ENCODE data around the gene GABBR2. TPM values are rescaled to one million over a fixed set of nuclear protein-coding genes. Genes with fewer than 3 reads are reported as not detected.
"Not testable (repeated sequence)": the region's sequence is repeated elsewhere in the genome, so short reads cannot be mapped to it uniquely, and the experiment has no call there.

GABBR2 gene
- total and polyA plus RNA-seq, 2 of the 8 experiments (the other 6 are each of a cell fraction or from before 2014, with no cell fraction given) = 0.50 to 1.2 TPM

DNA sequence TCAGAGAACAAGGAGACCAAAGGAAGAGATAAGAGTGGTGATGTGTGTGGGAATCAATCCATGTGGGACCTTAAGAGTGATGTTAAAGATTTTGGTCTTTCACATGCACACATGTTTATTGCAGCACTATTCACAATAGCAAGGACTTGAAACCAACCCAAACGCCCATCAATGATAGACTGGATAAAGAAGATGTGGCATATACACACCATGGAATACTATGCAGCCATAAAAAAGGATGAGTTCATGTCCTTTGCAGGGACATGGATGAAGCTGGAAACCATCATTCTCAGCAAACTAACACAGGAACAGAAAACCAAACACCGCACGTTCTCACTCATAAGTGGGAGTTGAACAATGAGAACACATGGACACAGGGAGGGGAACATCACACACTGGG lies 53.3 kb downstream of the GABBR2 start:
- H2BK20ac ChIP-seq (ENCODE audit: low read length); H2BK15ac ChIP-seq (ENCODE audit: low read length); H2AFZ ChIP-seq (ENCODE audit: low read length); H3K36me3 ChIP-seq (ENCODE audit: control insufficient read depth in 2 of 4, insufficient read depth in 4 of 4, low read length in 3 of 4); H4K8ac ChIP-seq (ENCODE audit: extremely low read depth, insufficient read depth, low read length); H3K56ac ChIP-seq (replicated peaks; ENCODE audit: insufficient read length, low read depth, low read length); H3K9ac ChIP-seq (replicated peaks in 1 of 4; ENCODE audit: extremely low read depth in 1 of 4, low read depth in 3 of 4, low read length in 3 of 4); H3K9me3 ChIP-seq (ENCODE audit: insufficient read depth in 2 of 2, low read depth in 1 of 2, low read length in 1 of 2); H3K27ac ChIP-seq (ENCODE audit: low read depth, low read length); H2AK5ac ChIP-seq (ENCODE audit: low read depth, low read length); H4K5ac ChIP-seq (ENCODE audit: insufficient read length, low read depth, low read length); H2BK5ac ChIP-seq (ENCODE audit: low read depth, low read length); H3K4me3 ChIP-seq (ENCODE audit: extremely low read depth in 1 of 4, insufficient read depth in 2 of 4, low read depth in 3 of 4, low read length in 4 of 4); H2BK12ac ChIP-seq (ENCODE audit: low read depth, low read length); FAIRE-seq; H3K18ac ChIP-seq (ENCODE audit: extremely low read depth, low read length); H3K4ac ChIP-seq (replicated peaks; ENCODE audit: insufficient read length, low read depth, low read length); H3K23me2 ChIP-seq (ENCODE audit: low read depth, low read length); H3K27me3 ChIP-seq (replicated peaks in 1 of 4; ENCODE audit: control insufficient read depth in 3 of 4, extremely low read depth in 1 of 4, insufficient read depth in 3 of 4, low read length in 3 of 4); H4K91ac ChIP-seq (replicated peaks; ENCODE audit: insufficient read length, low read length); H3K79me1 ChIP-seq (ENCODE audit: low read depth, low read length); H3K14ac ChIP-seq (ENCODE audit: insufficient read length); H3K79me2 ChIP-seq (ENCODE audit: control insufficient read depth in 1 of 2, insufficient read depth in 2 of 2, low read length in 2 of 2); H3K4me1 ChIP-seq (replicated peaks in 1 of 4; ENCODE audit: control insufficient read depth in 3 of 4, insufficient read depth in 4 of 4, low read length in 3 of 4); POLR2A ChIA-PET (ENCODE audit: partially characterized antibody); DNase-seq (ENCODE audit: low read depth in 1 of 2, low spot score in 2 of 2); H3K4me2 ChIP-seq (ENCODE audit: insufficient read depth in 1 of 2, low read depth in 2 of 2, low read length in 2 of 2); H3K23ac ChIP-seq (ENCODE audit: insufficient read length); H4K20me1 ChIP-seq (replicated peaks in 1 of 2; ENCODE audit: control insufficient read depth in 1 of 2, insufficient read depth in 2 of 2, low read length in 2 of 2); H2BK120ac ChIP-seq (replicated peaks; ENCODE audit: low read depth, low read length): not testable (repeated sequence)
- 100% methylated on average over 1 of the region's 3 CpGs; no CpG with 5 or more reads in 1 of the 2 experiments for WGBS, 2 experiments (ENCODE audit: extremely low coverage in 1 of 2, insufficient coverage in 1 of 2, insufficient read length in 1 of 2, insufficient replicate concordance in 2 of 2, low coverage in 1 of 2, low lambda C conversion rate in 2 of 2, missing lambda C conversion rate in 1 of 2)
- CTCF ChIA-PET (ENCODE audit: partially characterized antibody) = interaction anchor here (0.6 to 1.2 kb wide), 2 partner anchors 118 to 1312 kb away, joined by 3 read pairs; no protein-coding TSS in a partner anchor

All from H1 (cell line).